Pancreas (tissue), 10 donors: ENCODE data around the gene TSPAN14. TPM values are rescaled to one million over a fixed set of nuclear protein-coding genes. Genes with fewer than 3 reads are reported as not detected.

ENCODE experiments used
- ATAC-seq, 4 donors: fragments of 200-7000 bp; cut with Tn5 transposase; one replicate each; pipeline versions ENCODE4 v1.8.0 to v1.9.1; 2020; ENCODE audit warnings: mild to moderate bottlenecking in 4 of 4, moderate library complexity in 4 of 4
- DNase-seq, 6 donors: peaks; one replicate each; pipeline ENCODE4 v3.0.0-alpha.2; 2020
- FAIRE-seq: peaks from 2 replicates; lab custom pipeline; 2012; peaks lifted over from hg19 to GRCh38; lab: Jason Lieb, UNC
- H3K27ac ChIP-seq, 4 donors: fragments of 200-600 bp; sonication (generic); 1 replicate in 3 of 4; 2 replicates in 1 of 4; pipeline versions ENCODE4 v1.5.0 to v1.8.0; 2020
- H3K27me3 ChIP-seq, 4 donors: fragments of 200-600 bp; one replicate each; pipeline ENCODE4 v1.8.0; 2021
- H3K36me3 ChIP-seq, 3 donors: fragments of 200-600 bp; sonication (generic) in 1 of 3; one replicate each; pipeline versions ENCODE4 v1.5.0 to v1.8.0; 2020 to 2021
- H3K4me1 ChIP-seq, 3 donors: fragments of 200-600 bp; one replicate each; pipeline ENCODE4 v1.8.0; 2021
- H3K4me3 ChIP-seq, 4 donors: fragments of 200-600 bp; sonication (generic) in 2 of 4; one replicate each; pipeline versions ENCODE4 v1.5.0 to v1.8.0; 2020 to 2021
- H3K9me3 ChIP-seq, 4 donors: fragments of 200-600 bp; one replicate each; pipeline ENCODE4 v1.8.0; 2021
- WGBS, 2 donors: extraction: QIAGEN DNeasy Blood & Tissue Kit; methylation state at CpG; one replicate each; pipeline ENCODE4 v1.1.7; 2013; 5-methylcytosine and 5-hydroxymethylcytosine counted together
- intact Hi-C, 3 donors: fragments of 100-400 bp; cut with DNase I; formaldehyde crosslinking; loops; one replicate each; pipeline versions ENCODE4 v1.11.1 to v1.14.2; 2022
- polyA plus RNA-seq, 2 donors: library from polyadenylated mRNA; stranded (reverse); fragments of 200-250 nt; gene quantifications; one replicate each; pipeline ENCODE4 v1.2.3, GENCODE V29; 2013
- total RNA-seq, 6 donors: library from RNA; stranded (reverse); fragmentation: NEBNext Ultra II Directional in 4 of 6; extraction: Animal tissue kit (Norgen Biotek cat#: 25700) in 4 of 6; gene quantifications; one replicate each; pipeline versions ENCODE4 v1.2.1 to v1.2.4, GENCODE V29; 2021 to 2023
- TF ChIP-seq, protein P1 (sequence below), 4 donors: fragments of 200-600 bp; sonication (generic) in 3 of 4; IDR thresholded peaks; one replicate each; pipeline versions ENCODE4 v1.5.0 to v1.8.0; 2021; ENCODE audit warnings: antibody characterized with exemption in 4 of 4
- donor health status: healthy with polysubstance abuse.
- donor health status: DM: no; HTN: no; CAD: no; lungs with moderate emphysema.
- donor health status: DM: no; HTN: no; CAD: no.
- donor health status: control.
- donor health status: control.
- donor health status: Bipolar disorder and iron deficiency.
- donor health status: DM: yes; HTN: yes; CAD: no.
- donor health status: DM: no; HTN: no; CAD: no.
- donor health status: DM: no; HTN: no; CAD: no.
- donor health status: DM: yes; HTN: yes; CAD: no.

The TSPAN14 gene
- total and polyA plus RNA-seq, 8 donors = 10.6 to 61.9 (median 23.2) TPM

- no peaks in the 10 kb centered on the region for H3K27me3 ChIP-seq
- H3K36me3 ChIP-seq = peaks cover 0 to 9% (median 0%) of the 10 kb centered on the region in 3 donors
- ATAC-seq (peak; percentile 23 to 55 (median 44)), FAIRE-seq (no peak), DNase-seq (peak in 2 of 6 donors; percentile 35 to 58)
- WGBS, 2 donors = 50 to 53% methylated on average over 7 of the region's 7 CpGs
- TF ChIP-seq, protein P1, sequence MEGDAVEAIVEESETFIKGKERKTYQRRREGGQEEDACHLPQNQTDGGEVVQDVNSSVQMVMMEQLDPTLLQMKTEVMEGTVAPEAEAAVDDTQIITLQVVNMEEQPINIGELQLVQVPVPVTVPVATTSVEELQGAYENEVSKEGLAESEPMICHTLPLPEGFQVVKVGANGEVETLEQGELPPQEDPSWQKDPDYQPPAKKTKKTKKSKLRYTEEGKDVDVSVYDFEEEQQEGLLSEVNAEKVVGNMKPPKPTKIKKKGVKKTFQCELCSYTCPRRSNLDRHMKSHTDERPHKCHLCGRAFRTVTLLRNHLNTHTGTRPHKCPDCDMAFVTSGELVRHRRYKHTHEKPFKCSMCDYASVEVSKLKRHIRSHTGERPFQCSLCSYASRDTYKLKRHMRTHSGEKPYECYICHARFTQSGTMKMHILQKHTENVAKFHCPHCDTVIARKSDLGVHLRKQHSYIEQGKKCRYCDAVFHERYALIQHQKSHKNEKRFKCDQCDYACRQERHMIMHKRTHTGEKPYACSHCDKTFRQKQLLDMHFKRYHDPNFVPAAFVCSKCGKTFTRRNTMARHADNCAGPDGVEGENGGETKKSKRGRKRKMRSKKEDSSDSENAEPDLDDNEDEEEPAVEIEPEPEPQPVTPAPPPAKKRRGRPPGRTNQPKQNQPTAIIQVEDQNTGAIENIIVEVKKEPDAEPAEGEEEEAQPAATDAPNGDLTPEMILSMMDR (IDR thresholded peaks at IDR 0.05) = no peak
- no peaks in the 10 kb centered on the region for H3K9me3 ChIP-seq
- intact Hi-C loops = loop anchor here in 2 of 3 donors (5.0 to 10.0 kb wide), 2 partner anchors 57 to 59 kb away; no protein-coding TSS in a partner anchor
- H3K4me3 ChIP-seq = no peak overlapping the region
- H3K27ac ChIP-seq = peak overlapping the region in 2 of 4 donors; percentile 63 to 65
- H3K4me1 ChIP-seq = peaks cover 14 to 59% (median 19%) of the 10 kb centered on the region in 3 donors
Measured at GRCh38 chr10:80504158-80504811, 50.2 kb downstream of the TSPAN14 start.

DNA sequence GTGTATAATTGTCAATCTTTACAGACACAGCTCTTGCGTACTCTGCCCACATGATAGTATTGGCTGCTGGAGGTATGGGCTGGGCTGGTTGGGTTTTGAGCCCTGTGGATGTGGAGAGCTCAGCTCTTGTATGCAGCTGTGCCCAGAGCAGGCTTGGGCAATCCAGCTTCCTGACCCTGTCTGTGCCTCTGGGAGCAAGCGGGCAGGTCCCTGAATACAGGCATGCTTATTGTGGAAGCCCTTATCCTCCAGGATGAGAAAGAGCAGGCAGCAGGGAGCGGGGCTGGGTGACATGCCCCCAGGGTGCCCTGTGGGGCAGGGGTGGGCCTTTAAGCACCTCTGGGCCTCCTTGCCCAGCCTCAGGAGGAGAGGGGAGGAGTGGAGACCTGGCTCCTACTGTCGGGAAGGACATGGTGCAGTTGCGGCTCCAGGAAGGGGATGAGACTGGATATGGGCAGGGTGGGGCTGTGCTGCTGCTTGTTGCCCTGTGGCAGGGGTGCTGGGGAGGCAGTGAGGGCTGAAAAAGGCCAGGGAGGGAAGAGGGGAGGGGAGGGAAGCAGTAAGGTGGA lies 50.9 kb downstream of the TSPAN14 start:
- peak in 1 of 6 donors; percentile 46 for DNase-seq
- Histone ChIP-seq H3K4me3 (no peak overlapping the region), H3K36me3 (peaks cover 0 to 13% (median 0%) of the 10 kb centered on the region in 3 donors), H3K4me1 (peaks cover 7 to 52% (median 12%) of the 10 kb centered on the region in 3 donors), H3K27me3 (no peaks in the 10 kb centered on the region), H3K27ac (peak overlapping the region; percentile 4 to 65 (median 39)), H3K9me3 (no peaks in the 10 kb centered on the region)
- intact Hi-C loops = loop anchor here (5.0 to 10.0 kb wide), 2 partner anchors 58 to 60 kb away; no protein-coding TSS in a partner anchor
- TF ChIP-seq, protein P1 (IDR thresholded peaks at IDR 0.05) = no peak
- ATAC-seq = peak; percentile 6 to 19 (median 12)
- 74 to 78% methylated on average over 5 of the region's 5 CpGs for WGBS, 2 donors
- FAIRE-seq = no peak

- no peak overlapping the region for H3K4me3 ChIP-seq
- peak in 1 of 4 donors; percentile 32 for ATAC-seq
- 60 to 69% methylated on average over 6 of the region's 6 CpGs for WGBS, 2 donors
- no peaks in the 10 kb centered on the region for H3K9me3 ChIP-seq
- peaks cover 0 to 20% (median 0%) of the 10 kb centered on the region in 3 donors for H3K36me3 ChIP-seq
- TF ChIP-seq, protein P1 (IDR thresholded peaks at IDR 0.05) = no peak
- peaks cover 7 to 43% (median 7%) of the 10 kb centered on the region in 3 donors for H3K4me1 ChIP-seq
- H3K27ac ChIP-seq = peak overlapping the region in 2 of 4 donors; percentile 63 to 65
- intact Hi-C loops = loop anchor here in 2 of 3 donors (5.0 to 10.0 kb wide), 2 partner anchors 59 to 61 kb away; no protein-coding TSS in a partner anchor
- no peaks in the 10 kb centered on the region for H3K27me3 ChIP-seq
- FAIRE-seq = no peak
- no peak for DNase-seq
Measured at GRCh38 chr10:80506189-80506575, 52.1 kb downstream of the TSPAN14 start.

DNA sequence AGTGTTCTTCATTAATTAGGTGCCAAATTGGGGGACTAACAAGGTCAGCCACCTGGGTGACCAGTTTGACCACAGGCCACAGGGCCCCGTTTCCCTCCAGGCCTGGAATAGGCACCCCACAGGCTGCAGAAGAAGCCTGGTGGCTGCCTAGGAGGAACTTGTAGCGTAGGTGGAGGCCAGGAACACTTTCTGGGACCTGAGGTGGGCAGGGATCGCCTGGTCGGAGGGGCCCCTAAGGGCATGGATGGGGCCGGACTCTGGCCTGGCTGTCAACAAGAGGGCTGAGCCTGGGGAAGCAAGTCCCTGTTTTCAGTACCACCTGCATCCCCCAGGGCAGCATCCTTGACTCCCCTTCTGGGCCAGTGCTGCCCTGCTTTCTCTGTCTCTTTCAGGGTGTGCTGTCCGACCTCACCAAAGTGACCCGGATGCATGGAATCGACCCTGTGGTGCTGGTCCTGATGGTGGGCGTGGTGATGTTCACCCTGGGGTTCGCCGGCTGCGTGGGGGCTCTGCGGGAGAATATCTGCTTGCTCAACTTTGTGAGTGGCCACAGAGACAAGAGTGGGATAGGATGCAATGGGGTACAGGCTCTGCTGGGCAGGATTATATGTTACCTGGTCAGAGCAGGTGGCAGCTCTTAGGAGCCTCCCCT lies 52.9 kb downstream of the TSPAN14 start:
- H3K4me1 ChIP-seq = peaks cover 7 to 36% (median 7%) of the 10 kb centered on the region in 3 donors
- TF ChIP-seq, protein P1 (IDR thresholded peaks at IDR 0.05) = no peak

More for the DNA sequence above, 52.9 kb downstream of the TSPAN14 start:
- Histone ChIP-seq H3K9me3 (no peaks in the 10 kb centered on the region), H3K36me3 (peaks cover 0 to 24% (median 0%) of the 10 kb centered on the region in 3 donors), H3K27ac (peak overlapping the region in 2 of 4 donors; percentile 12 to 65), H3K27me3 (no peaks in the 10 kb centered on the region), H3K4me3 (no peak overlapping the region)
- FAIRE-seq (no peak), ATAC-seq (no peak), DNase-seq (no peak)
- intact Hi-C loops = loop anchor here in 2 of 3 donors (5.0 to 10.0 kb wide), 2 partner anchors 60 to 62 kb away; no protein-coding TSS in a partner anchor
- 84 to 91% methylated on average over 13 of the region's 13 CpGs for WGBS, 2 donors
